ENCODE data around the gene NPIPA1.
"Not testable (repeated sequence)": the region's sequence is repeated elsewhere in the genome, so short reads cannot be mapped to it uniquely, and the experiment has no call there.

Gene NPIPA1

DNA sequence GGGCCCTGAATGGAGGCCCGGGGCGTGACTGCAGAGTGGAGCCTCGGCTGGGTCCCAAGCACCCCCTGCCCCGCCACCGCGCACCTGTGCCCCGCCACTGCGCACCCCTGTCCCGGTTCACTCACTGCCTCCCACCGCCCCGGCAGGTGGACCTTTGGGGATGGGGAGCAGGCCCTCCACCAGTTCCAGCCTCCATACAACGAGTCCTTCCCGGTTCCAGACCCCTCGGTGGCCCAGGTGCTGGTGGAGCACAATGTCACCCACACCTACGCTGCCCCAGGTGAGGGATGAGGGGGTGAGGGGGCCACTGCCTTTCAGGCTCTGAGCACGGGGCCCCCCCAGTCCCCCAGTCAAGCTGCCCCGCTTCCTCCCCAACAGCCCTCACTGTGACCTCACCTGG lies 12.9 kb upstream of the NPIPA1 start:
- in situ Hi-C loops (cut with HindIII; ENCODE audit: low sequenced_read_pairs); DNase-seq (ENCODE audit: low read depth, low spot score); H3K4me3 ChIP-seq (ENCODE audit: low read depth, low read length): not testable (repeated sequence)

DNA sequence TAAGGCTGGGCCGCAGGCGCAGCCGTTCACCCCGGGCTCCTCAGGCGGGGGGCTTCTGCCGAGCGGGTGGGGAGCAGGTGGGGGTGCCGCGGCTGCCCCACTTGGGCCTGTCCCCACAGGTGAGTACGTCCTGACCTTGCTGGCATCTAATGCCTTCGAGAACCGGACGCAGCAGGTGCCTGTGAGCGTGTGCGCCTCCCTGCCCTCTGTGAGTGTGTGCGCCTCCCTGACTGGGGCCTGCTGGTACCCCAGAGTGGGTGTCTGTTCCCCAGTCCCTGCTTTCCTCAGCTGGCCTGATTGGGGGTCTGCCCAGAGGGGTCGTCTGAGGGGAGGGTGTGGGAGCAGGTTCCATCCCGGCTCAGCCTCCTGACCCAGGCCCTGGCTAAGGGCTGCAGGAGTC lies 12.3 kb upstream of the NPIPA1 start:
- in situ Hi-C loops (cut with HindIII; ENCODE audit: low sequenced_read_pairs); DNase-seq (ENCODE audit: low read depth, low spot score); H3K4me3 ChIP-seq (ENCODE audit: low read depth, low read length): not testable (repeated sequence)

DNA sequence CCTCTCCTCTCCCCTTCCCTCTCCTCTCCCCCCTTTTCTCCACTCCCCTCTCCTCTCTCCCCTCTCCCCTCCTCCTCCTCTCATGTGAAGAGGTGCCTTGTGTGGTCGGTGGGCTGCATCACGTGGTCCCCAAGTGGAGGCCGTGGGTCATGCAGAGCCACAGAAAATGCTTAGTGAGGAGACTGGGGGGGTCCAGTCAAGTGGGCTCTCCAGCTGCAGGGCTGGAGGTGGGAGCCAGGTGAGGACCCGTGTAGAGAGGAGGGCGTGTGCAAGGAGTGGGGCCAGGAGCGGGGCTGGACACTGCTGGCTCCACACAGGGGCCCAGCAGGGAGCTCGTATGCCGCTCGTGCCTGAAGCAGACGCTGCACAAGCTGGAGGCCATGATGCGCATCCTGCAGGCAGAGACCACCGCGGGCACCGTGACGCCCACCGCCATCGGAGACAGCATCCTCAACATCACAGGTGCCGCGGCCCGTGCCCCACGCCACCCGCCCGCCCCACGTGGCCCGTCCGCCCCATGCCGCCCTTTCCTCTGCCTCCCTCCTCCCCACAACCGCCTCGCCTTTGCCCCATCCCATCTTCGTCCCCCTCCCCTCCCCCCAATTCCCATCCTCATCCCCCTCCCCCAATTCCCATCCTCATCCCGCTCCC lies 9.1 kb upstream of the NPIPA1 start:
- H3K4me3 ChIP-seq (ENCODE audit: low read depth, low read length); in situ Hi-C loops (cut with HindIII; ENCODE audit: low sequenced_read_pairs): not testable (repeated sequence)
- peak; percentile 0 for DNase-seq (ENCODE audit: low read depth, low spot score)

DNA sequence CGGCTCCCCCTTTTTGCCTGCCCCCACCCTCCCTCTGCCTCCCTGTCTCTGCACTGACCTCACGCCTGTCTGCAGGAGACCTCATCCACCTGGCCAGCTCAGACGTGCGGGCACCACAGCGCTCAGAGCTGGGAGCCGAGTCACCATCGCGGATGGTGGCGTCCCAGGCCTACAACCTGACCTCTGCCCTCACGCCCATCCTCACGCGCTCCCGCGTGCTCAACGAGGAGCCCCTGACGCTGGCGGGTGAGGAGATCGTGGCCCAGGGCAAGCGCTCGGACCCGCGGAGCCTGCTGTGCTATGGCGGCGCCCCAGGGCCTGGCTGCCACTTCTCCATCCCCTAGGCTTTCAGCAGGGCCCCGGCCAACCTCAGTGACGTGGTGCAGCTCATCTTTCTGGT lies 8.1 kb upstream of the NPIPA1 start:
- DNase-seq (ENCODE audit: low read depth, low spot score); H3K4me3 ChIP-seq (ENCODE audit: low read depth, low read length); in situ Hi-C loops (cut with HindIII; ENCODE audit: low sequenced_read_pairs): not testable (repeated sequence)

DNA sequence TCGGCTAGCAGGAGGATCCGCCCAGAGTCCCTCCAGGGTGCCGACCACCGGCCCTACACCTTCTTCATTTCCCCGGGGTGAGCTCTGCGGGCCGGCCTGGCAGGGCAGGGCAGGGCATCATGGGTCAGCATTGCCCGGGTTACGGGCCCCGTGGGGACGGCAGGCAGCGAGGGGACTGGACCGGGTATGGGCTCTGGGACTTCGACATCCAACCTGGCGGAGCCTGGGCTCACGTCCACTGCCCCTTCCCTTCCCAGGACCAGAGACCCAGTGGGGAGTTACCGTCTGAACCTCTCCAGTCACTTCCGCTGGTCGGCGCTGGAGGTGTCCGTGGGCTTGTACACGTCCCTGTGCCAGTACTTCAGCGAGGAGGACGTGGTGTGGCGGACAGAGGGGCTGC lies 7.0 kb upstream of the NPIPA1 start:
- DNase-seq (ENCODE audit: low read depth, low spot score); H3K4me3 ChIP-seq (ENCODE audit: low read depth, low read length); in situ Hi-C loops (cut with HindIII; ENCODE audit: low sequenced_read_pairs): not testable (repeated sequence)

DNA sequence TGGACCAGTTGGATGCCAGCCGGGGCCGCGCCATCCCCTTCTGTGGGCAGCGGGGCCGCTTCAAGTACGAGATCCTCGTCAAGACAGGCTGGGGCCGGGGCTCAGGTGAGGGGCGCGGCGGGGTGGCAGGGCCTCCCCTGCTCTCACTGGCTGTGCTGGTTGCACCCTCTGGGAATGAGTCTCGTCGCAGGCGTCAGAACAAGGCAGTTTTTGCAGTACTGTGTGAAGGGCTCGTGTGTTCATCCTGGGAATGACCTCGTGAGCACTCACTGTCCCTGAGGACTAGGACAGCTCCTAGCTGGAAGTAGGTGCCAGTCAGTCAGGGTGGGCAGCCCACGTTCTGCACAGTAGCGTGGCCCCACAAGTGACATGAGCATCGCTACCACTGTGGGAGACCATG lies 6.3 kb upstream of the NPIPA1 start:
- H3K4me3 ChIP-seq (ENCODE audit: low read depth, low read length); DNase-seq (ENCODE audit: low read depth, low spot score); in situ Hi-C loops (cut with HindIII; ENCODE audit: low sequenced_read_pairs): not testable (repeated sequence)

DNA sequence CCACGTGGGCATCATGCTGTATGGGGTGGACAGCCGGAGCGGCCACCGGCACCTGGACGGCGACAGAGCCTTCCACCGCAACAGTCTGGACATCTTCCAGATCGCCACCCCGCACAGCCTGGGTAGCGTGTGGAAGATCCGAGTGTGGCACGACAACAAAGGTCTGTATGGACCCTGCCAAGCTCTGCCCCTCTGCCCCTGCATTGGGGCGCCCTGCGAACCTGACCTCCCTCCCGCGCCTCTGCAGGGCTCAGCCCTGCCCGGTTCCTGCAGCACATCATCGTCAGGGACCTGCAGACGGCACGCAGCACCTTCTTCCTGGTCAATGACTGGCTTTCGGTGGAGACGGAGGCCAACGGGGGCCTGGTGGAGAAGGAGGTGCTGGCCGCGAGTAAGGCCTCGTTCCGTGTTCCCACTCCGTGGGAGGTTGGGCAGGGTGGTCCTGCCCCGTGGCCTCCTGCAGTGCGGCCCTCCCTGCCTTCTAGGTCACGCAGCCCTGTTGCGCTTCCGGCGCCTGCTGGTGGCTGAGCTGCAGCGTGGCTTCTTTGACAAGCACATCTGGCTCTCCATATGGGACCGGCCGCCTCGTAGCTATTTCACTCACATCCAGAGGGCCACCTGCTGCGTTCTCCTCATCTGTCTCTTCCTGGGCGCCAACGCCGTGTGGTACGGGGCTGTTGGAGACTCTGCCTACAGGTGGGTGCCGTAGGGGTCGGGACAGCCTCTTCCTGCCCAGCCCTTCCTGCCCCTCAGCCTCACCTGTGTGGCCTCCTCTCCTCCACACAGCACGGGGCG lies 4.5 kb upstream of the NPIPA1 start:
- DNase-seq (ENCODE audit: low read depth, low spot score); in situ Hi-C loops (cut with HindIII; ENCODE audit: low sequenced_read_pairs); H3K4me3 ChIP-seq (ENCODE audit: low read depth, low read length): not testable (repeated sequence)

DNA sequence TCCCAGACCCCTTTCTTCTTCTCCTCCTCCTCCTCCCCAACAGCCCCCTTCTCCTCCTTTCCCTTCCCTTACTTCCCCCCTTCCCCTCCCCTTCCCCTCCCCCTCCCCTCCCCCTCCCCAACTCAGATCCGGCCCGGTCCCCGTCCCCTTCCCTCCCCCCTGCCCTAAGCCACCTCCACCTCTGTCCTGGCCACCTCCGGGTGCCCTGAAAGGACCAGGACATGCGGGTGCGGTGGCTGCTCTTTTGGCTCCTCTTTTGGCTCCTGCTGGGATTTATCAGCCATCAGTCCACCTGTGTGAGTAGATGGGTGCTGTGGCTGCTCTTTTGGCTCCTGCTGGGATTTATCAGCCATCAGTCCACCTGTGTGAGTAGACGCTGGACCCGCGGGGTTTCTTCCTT lies 751 bp downstream of the NPIPA1 start:
- in situ Hi-C loops (cut with HindIII; ENCODE audit: low sequenced_read_pairs) = not testable (repeated sequence)

DNA sequence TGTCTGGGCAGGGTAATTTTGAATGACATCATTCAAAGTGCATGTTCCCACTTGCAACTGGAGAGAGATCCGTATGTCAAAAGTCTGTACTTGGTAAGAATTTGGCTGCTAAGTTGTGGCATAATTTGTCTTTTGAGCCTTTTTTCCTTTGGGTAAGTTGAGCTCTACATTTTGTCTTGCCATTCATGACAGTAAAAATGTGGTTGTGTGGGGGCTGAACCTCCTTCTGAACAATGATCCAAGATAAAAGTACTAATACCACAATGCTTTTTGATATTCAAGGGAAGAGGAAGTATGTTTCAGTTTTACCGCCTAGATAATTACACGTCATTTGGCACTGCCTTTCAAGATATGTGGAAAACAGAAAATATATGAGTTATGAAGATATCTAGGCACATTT lies 5.4 kb downstream of the NPIPA1 start:
- in situ Hi-C loops (cut with HindIII; ENCODE audit: low sequenced_read_pairs); H3K4me3 ChIP-seq (ENCODE audit: low read depth, low read length); DNase-seq (ENCODE audit: low read depth, low spot score): not testable (repeated sequence)

More for the DNA sequence above, 751 bp downstream of the NPIPA1 start:
- not testable (repeated sequence) for DNase-seq (ENCODE audit: low read depth, low spot score); H3K4me3 ChIP-seq (ENCODE audit: low read depth, low read length)

DNA sequence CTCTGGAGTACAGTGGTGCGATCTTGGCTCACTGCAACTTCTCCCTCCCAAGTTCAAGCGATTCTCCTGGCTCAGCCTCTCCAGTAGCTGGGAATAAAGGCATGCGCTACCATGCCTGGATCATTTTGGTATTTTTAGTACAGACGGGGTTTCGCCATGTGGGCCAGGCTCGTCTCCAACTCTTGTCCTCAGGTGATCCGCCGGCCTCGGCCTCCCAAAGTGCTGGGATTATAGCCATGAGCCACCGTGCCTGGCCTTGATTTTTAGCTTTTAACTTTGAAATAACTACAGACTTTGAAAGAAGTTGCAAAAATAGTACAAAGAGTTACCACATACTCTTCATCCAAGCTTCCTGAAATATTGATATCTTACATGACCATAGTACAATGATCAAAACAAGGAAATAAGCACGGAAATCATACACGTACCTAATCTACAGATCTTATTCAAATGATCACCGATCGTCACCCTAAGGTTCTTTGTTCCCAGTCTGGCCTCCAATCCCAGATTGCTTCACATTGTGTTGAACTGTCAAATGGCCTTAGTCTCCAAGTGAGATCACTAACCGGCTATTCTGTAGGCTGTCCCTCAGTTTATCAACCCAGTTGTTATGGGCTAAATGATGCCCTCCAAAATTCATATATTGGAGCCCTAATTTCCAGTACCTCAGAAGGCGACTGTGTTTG lies 18.4 kb downstream of the NPIPA1 start:
- in situ Hi-C loops (cut with HindIII; ENCODE audit: low sequenced_read_pairs) = no loop called here
- no peak for DNase-seq (ENCODE audit: low read depth, low spot score)
- TF ChIP-seq, protein P1, sequence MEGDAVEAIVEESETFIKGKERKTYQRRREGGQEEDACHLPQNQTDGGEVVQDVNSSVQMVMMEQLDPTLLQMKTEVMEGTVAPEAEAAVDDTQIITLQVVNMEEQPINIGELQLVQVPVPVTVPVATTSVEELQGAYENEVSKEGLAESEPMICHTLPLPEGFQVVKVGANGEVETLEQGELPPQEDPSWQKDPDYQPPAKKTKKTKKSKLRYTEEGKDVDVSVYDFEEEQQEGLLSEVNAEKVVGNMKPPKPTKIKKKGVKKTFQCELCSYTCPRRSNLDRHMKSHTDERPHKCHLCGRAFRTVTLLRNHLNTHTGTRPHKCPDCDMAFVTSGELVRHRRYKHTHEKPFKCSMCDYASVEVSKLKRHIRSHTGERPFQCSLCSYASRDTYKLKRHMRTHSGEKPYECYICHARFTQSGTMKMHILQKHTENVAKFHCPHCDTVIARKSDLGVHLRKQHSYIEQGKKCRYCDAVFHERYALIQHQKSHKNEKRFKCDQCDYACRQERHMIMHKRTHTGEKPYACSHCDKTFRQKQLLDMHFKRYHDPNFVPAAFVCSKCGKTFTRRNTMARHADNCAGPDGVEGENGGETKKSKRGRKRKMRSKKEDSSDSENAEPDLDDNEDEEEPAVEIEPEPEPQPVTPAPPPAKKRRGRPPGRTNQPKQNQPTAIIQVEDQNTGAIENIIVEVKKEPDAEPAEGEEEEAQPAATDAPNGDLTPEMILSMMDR (IDR thresholded peaks at IDR 0.05; ENCODE audit: low read depth, low read length) = no peak

DNA sequence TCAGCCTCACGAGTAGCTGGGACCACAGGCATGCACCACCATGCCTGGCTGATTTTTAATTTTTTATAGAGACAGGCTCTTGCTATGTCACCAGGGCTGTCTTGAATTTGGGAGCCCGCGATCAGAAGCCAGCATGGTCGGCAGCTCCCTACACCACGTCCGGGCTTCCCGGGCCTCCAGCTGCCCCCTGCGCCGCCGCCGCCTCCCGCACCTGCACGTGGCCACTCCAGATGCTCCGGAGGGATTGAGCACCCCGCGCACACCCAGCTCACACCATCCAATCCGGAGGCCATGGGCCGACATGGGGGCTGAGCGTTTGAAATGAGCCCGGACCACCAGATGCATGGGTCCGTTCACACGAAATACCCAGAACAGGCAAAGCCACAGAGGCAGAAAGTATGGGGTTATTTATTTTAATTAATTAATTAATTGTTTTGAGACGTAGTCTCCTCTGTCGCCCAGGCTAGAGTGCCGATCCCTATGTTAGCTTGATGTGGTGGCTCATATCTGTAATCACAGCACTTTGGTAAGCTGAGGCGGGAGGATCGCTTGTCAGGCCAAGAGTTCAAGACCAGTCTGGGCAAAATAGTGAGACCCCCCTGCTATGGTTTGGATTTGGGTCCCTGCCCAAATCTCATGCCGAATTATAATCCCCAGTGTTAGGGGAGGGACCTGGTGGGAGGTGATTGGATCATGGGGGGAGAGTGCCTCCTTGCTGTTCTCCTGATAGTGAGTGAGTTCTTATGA lies 20.5 kb downstream of the NPIPA1 start:
- TF ChIP-seq, protein P1 (IDR thresholded peaks at IDR 0.05; ENCODE audit: low read depth, low read length) = no peak
- no peak for DNase-seq (ENCODE audit: low read depth, low spot score)
- H3K4me3 ChIP-seq (ENCODE audit: low read depth, low read length) = no peak overlapping the region
- in situ Hi-C loops (cut with HindIII; ENCODE audit: low sequenced_read_pairs) = no loop called here

More for the DNA sequence above, 18.4 kb downstream of the NPIPA1 start:
- no peak overlapping the region for H3K4me3 ChIP-seq (ENCODE audit: low read depth, low read length)

All from astrocyte of the spinal cord (primary cell).